HUES48 (cell line): ENCODE results near the gene MUSTN1.

Experiments
- H3K27ac ChIP-seq: one replicate; pipeline ENCODE4 v1.7.0; 2013; ENCODE audit warnings: low read depth, low read length, inconsistent platforms
- H3K27me3 ChIP-seq: 2 replicates; pipeline ENCODE4 v1.6.1; 2013; ENCODE audit warnings: mild to moderate bottlenecking, low read length; ENCODE audit not compliant: control insufficient read depth, insufficient read depth
- H3K36me3 ChIP-seq: 2 replicates; pipeline ENCODE4 v1.6.1; 2013; ENCODE audit warnings: low read length; ENCODE audit not compliant: control insufficient read depth, insufficient read depth
- H3K4me1 ChIP-seq: 2 replicates; pipeline ENCODE4 v1.6.1; 2013; ENCODE audit warnings: mild to moderate bottlenecking, low read length; ENCODE audit not compliant: control insufficient read depth, insufficient read depth
- H3K4me3 ChIP-seq: 2 replicates; pipeline ENCODE4 v1.5.1; 2013; ENCODE audit warnings: mild to moderate bottlenecking, low read depth, low read length
- H3K9ac ChIP-seq: 2 replicates; pipeline ENCODE4 v1.6.1; 2013; ENCODE audit warnings: mild to moderate bottlenecking, low read depth, low read length, moderate library complexity
- H3K9me3 ChIP-seq: 2 replicates; pipeline ENCODE4 v1.6.1; 2013; ENCODE audit warnings: low read length; ENCODE audit not compliant: control insufficient read depth, insufficient read depth

MUSTN1 gene

GRCh38 chr3:52873433-52874159 lies 38.8 kb upstream of the MUSTN1 start:
- Histone ChIP-seq H3K27me3 (no peaks in the 10 kb centered on the region), H3K36me3 (no peaks in the 10 kb centered on the region), H3K9ac (no peak overlapping the region), H3K27ac (no peak overlapping the region), H3K9me3 (no peaks in the 10 kb centered on the region), H3K4me3 (no peak overlapping the region), H3K4me1 (peaks cover 14% of the 10 kb centered on the region; the same call in 1 of the 2 replicates)

- H3K9me3 ChIP-seq = no peaks in the 10 kb centered on the region
- H3K27ac ChIP-seq = no peak overlapping the region
- H3K36me3 ChIP-seq = no peaks in the 10 kb centered on the region
- no peak overlapping the region for H3K4me3 ChIP-seq
- H3K9ac ChIP-seq = no peak overlapping the region
- H3K4me1 ChIP-seq = peaks cover 14% of the 10 kb centered on the region; the same call in 1 of the 2 replicates
- no peaks in the 10 kb centered on the region for H3K27me3 ChIP-seq
Observed at GRCh38 chr3:52872245-52872644, 37.4 kb upstream of the MUSTN1 start.

GRCh38 chr3:52871761-52872160 lies 36.9 kb upstream of the MUSTN1 start:
- Histone ChIP-seq H3K36me3 (no peaks in the 10 kb centered on the region), H3K9ac (no peak overlapping the region), H3K27me3 (no peaks in the 10 kb centered on the region), H3K9me3 (no peaks in the 10 kb centered on the region), H3K4me3 (no peak overlapping the region), H3K4me1 (peaks cover 14% of the 10 kb centered on the region; the same call in 1 of the 2 replicates), H3K27ac (no peak overlapping the region)

- H3K9me3 ChIP-seq = peaks cover 5% of the 10 kb centered on the region; the same call in 1 of the 2 replicates
- no peak overlapping the region for H3K4me3 ChIP-seq
- H3K27me3 ChIP-seq = no peaks in the 10 kb centered on the region
- H3K9ac ChIP-seq = no peak overlapping the region
- H3K4me1 ChIP-seq = peaks cover 10% of the 10 kb centered on the region; the same call in 1 of the 2 replicates
- no peak overlapping the region for H3K27ac ChIP-seq
- H3K36me3 ChIP-seq = no peaks in the 10 kb centered on the region
Observed at GRCh38 chr3:52870471-52870870, 35.7 kb upstream of the MUSTN1 start.

- Histone ChIP-seq H3K4me1 (no peaks in the 10 kb centered on the region), H3K36me3 (no peaks in the 10 kb centered on the region), H3K27ac (no peak overlapping the region), H3K4me3 (no peak overlapping the region), H3K9me3 (peaks cover 5% of the 10 kb centered on the region; the same call in 1 of the 2 replicates), H3K27me3 (no peaks in the 10 kb centered on the region), H3K9ac (no peak overlapping the region)
Observed at GRCh38 chr3:52866427-52866826, 31.6 kb upstream of the MUSTN1 start.

- no peaks in the 10 kb centered on the region for H3K4me1 ChIP-seq
- H3K27ac ChIP-seq = no peak overlapping the region
- H3K4me3 ChIP-seq = no peak overlapping the region
- no peaks in the 10 kb centered on the region for H3K36me3 ChIP-seq
- H3K9ac ChIP-seq = no peak overlapping the region
- peaks cover 5% of the 10 kb centered on the region; the same call in 1 of the 2 replicates for H3K9me3 ChIP-seq
- H3K27me3 ChIP-seq = no peaks in the 10 kb centered on the region
Observed at GRCh38 chr3:52865994-52866393, 31.2 kb upstream of the MUSTN1 start.

GRCh38 chr3:52860424-52860768 lies 25.6 kb upstream of the MUSTN1 start:
- Histone ChIP-seq H3K9ac (no peak overlapping the region), H3K9me3 (no peaks in the 10 kb centered on the region), H3K27me3 (no peaks in the 10 kb centered on the region), H3K4me3 (no peak overlapping the region), H3K36me3 (no peaks in the 10 kb centered on the region), H3K4me1 (no peaks in the 10 kb centered on the region), H3K27ac (no peak overlapping the region)

GRCh38 chr3:52859686-52860423 lies 25.0 kb upstream of the MUSTN1 start:
- H3K9me3 ChIP-seq = no peaks in the 10 kb centered on the region
- H3K4me1 ChIP-seq = no peaks in the 10 kb centered on the region
- H3K27me3 ChIP-seq = no peaks in the 10 kb centered on the region
- H3K9ac ChIP-seq = no peak overlapping the region
- no peaks in the 10 kb centered on the region for H3K36me3 ChIP-seq
- H3K27ac ChIP-seq = no peak overlapping the region
- no peak overlapping the region for H3K4me3 ChIP-seq

GRCh38 chr3:52857864-52858263 lies 23.0 kb upstream of the MUSTN1 start:
- H3K36me3 ChIP-seq = no peaks in the 10 kb centered on the region
- H3K4me1 ChIP-seq = no peaks in the 10 kb centered on the region
- H3K9ac ChIP-seq = no peak overlapping the region

GRCh38 chr3:52857133-52857532 lies 22.3 kb upstream of the MUSTN1 start:
- no peaks in the 10 kb centered on the region for H3K4me1 ChIP-seq
- no peaks in the 10 kb centered on the region for H3K27me3 ChIP-seq
- H3K9me3 ChIP-seq = no peaks in the 10 kb centered on the region
- no peak overlapping the region for H3K27ac ChIP-seq
- H3K9ac ChIP-seq = no peak overlapping the region
- H3K36me3 ChIP-seq = peaks cover 6% of the 10 kb centered on the region
- no peak overlapping the region for H3K4me3 ChIP-seq

More at GRCh38 chr3:52857864-52858263, 23.0 kb upstream of the MUSTN1 start:
- no peak overlapping the region for H3K27ac ChIP-seq
- no peaks in the 10 kb centered on the region for H3K9me3 ChIP-seq
- no peaks in the 10 kb centered on the region for H3K27me3 ChIP-seq
- no peak overlapping the region for H3K4me3 ChIP-seq

GRCh38 chr3:52856666-52857065 lies 21.8 kb upstream of the MUSTN1 start:
- no peaks in the 10 kb centered on the region for H3K9me3 ChIP-seq
- H3K4me3 ChIP-seq = no peak overlapping the region
- H3K9ac ChIP-seq = no peak overlapping the region
- no peaks in the 10 kb centered on the region for H3K4me1 ChIP-seq
- H3K36me3 ChIP-seq = peaks cover 10% of the 10 kb centered on the region
- no peaks in the 10 kb centered on the region for H3K27me3 ChIP-seq
- H3K27ac ChIP-seq = no peak overlapping the region
